ENCODE data around the gene FZR1. TPM values are rescaled to one million over a fixed set of nuclear protein-coding genes. Genes with fewer than 3 reads are reported as not detected.

Gene FZR1
- total and polyA plus RNA-seq, 2 of the 13 experiments (the other 11 are each of a cell fraction or from before 2014, with no cell fraction given) = 29.0 to 30.8 TPM

DNA sequence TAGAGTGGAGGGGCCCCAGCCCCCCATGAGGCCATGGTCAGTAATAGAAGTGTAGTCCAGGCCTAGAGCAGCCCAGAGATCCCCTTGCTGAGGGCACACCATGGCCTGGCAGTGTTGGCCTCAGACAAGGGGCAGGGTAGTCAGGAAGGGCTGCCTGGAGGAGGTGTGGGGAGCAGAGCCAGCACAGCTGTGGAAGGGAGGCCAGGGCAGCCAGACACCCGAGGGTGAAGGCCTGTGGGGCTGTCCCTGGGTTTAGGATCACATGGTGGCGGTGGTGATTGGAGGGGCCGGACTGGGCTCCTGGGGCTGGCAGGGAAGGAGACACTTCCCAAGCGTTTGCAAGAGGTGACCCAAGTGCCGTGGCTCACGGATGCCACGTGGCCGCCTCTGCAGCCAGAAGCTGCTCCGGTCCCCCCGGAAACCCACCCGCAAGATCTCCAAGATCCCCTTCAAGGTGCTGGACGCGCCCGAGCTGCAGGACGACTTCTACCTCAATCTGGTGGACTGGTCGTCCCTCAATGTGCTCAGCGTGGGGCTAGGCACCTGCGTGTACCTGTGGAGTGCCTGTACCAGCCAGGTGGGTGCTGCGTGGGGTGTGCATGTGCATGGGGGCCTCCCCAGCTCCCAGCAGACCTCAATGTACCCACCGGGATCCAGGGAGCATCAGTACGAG is 21.3 kb downstream of the FZR1 start:
- 0 out of 2 replicates have a peak, but pooled peaks cover 2% of the 10 kb centered on the region for H4K20me1 ChIP-seq (ENCODE audit: insufficient read depth, low read length)
- CTCF ChIA-PET (ENCODE audit: low intra/inter-chr PET ratio, low total read pairs) = no interaction called here
- H3K79me2 ChIP-seq (ENCODE audit: insufficient read depth, low read length) = no peaks in the 10 kb centered on the region
- intact Hi-C loops (cut with micrococcal nuclease; ENCODE audit: unreplicated experiment) = no loop called here
- H3K27me3 ChIP-seq (ENCODE audit: control insufficient read depth in 1 of 2, insufficient read depth in 2 of 2, low read length in 2 of 2) = no peaks in the 10 kb centered on the region
- H3K4me2 ChIP-seq (ENCODE audit: low read depth, low read length) = no peak overlapping the region
- POLR2A ChIA-PET = no interaction called here
- TF ChIP-seq, protein P1, sequence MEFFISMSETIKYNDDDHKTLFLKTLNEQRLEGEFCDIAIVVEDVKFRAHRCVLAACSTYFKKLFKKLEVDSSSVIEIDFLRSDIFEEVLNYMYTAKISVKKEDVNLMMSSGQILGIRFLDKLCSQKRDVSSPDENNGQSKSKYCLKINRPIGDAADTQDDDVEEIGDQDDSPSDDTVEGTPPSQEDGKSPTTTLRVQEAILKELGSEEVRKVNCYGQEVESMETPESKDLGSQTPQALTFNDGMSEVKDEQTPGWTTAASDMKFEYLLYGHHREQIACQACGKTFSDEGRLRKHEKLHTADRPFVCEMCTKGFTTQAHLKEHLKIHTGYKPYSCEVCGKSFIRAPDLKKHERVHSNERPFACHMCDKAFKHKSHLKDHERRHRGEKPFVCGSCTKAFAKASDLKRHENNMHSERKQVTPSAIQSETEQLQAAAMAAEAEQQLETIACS (CRISPR knock-in tag; IDR thresholded peaks at IDR 0.05) = no peak
- no peak for TF ChIP-seq ZNF224 (CRISPR knock-in tag; IDR thresholded peaks at IDR 0.05)
- TF ChIP-seq PHF21A (CRISPR knock-in tag; IDR thresholded peaks at IDR 0.05) = no peak
- TF ChIP-seq SRF (IDR thresholded peaks at IDR 0.05; ENCODE audit: low read depth, low read length) = no peak
- no peak for TF ChIP-seq PHB2 (IDR thresholded peaks at IDR 0.05; ENCODE audit: partially characterized antibody)
- TF ChIP-seq, protein P2, sequence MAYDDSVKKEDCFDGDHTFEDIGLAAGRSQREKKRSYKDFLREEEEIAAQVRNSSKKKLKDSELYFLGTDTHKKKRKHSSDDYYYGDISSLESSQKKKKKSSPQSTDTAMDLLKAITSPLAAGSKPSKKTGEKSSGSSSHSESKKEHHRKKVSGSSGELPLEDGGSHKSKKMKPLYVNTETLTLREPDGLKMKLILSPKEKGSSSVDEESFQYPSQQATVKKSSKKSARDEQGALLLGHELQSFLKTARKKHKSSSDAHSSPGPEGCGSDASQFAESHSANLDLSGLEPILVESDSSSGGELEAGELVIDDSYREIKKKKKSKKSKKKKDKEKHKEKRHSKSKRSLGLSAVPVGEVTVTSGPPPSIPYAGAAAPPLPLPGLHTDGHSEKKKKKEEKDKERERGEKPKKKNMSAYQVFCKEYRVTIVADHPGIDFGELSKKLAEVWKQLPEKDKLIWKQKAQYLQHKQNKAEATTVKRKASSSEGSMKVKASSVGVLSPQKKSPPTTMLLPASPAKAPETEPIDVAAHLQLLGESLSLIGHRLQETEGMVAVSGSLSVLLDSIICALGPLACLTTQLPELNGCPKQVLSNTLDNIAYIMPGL (CRISPR knock-in tag; IDR thresholded peaks at IDR 0.05; ENCODE audit: borderline replicate concordance in 1 of 2, low read depth in 1 of 2) = no peak
- no peak for TF ChIP-seq HNRNPK (IDR thresholded peaks at IDR 0.05; ENCODE audit: low read depth, low read length, poor library complexity, severe bottlenecking)
- peak; percentile 17 for TF ChIP-seq AGO2 (optimal IDR thresholded peaks at IDR 0.05; ENCODE audit: low read depth, low read length)
- 100% methylated on average over 7 of the region's 21 CpGs for WGBS (ENCODE audit: low lambda C conversion rate)
- H3K9ac ChIP-seq (ENCODE audit: insufficient read depth, low read depth, low read length) = no peak overlapping the region
- H3K36me3 ChIP-seq (replicated peaks in 1 of 2; ENCODE audit: control insufficient read depth in 1 of 2, insufficient read depth in 2 of 2, low read length in 2 of 2) = peaks cover 30 to 41% of the 10 kb centered on the region in 2 experiments
- H3K4me3 ChIP-seq (replicated peaks in 1 of 3; ENCODE audit: insufficient read depth in 1 of 3, low read depth in 2 of 3, low read length in 3 of 3) = no peak overlapping the region
- no peaks in the 10 kb centered on the region for H3K4me1 ChIP-seq (ENCODE audit: insufficient read depth, low read length)
- H2AFZ ChIP-seq (ENCODE audit: low read length) = no peak overlapping the region
- BruUV-seq (replicated peaks) = no TSS peak
- FAIRE-seq (no peak), DNase-seq (ENCODE audit: low spot score) (no peak), ATAC-seq (no peak)
- in situ Hi-C loops (cut with HindIII; ENCODE audit: extremely low pct_ligation_motif_present, low pct_unique_long_range_greater_than_20kb) = no loop called here
- no peak overlapping the region for H3K27ac ChIP-seq (ENCODE audit: extremely low read length, insufficient read depth, low read length)
- H3K9me3 ChIP-seq (ENCODE audit: low read length) = no peaks in the 10 kb centered on the region

Measured in HepG2 (cell line).